ENCODE data around the gene S1PR2. TPM values are rescaled to one million over a fixed set of nuclear protein-coding genes. Genes with fewer than 3 reads are reported as not detected.
A peak's percentile ranks its signal among the peaks of the same experiment; 100 is the strongest.

The S1PR2 gene
- total RNA-seq, 4 donors from 2014 or later = 0.80 to 7.1 (median 3.5) TPM

DNA sequence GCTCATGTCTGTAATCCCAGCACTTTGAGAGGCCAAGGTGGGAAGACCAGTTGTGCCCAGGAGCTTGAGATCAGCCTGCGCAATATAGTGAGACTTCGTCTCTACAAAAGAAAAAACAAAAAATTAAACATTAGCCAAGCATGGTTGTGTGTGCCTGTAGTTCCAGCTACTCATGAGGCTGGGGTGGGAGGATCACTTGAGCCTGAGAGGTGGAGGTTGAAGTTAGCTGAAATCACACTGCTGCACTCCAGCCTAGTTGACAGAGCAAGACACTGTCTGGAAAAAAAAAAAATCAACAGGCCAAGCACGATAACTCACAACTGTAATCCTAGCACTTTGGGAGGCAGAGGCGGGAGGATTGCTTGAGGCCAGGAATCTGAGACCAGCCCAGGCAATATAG lies 3.9 kb upstream of the S1PR2 start:
- H3K27ac ChIP-seq = peak overlapping the region in 1 of 4 donors; percentile 74
- no peak overlapping the region for H3K4me3 ChIP-seq
- no peaks in the 10 kb centered on the region for H3K9me3 ChIP-seq
- DNase-seq = no peak
- 51 to 73% methylated on average over 4 of the region's 4 CpGs for WGBS, 2 donors (ENCODE audit: low coverage in 1 of 2)
- TF ChIP-seq CTCF (IDR thresholded peaks at IDR 0.05) = no peak
- no peak for TF ChIP-seq POLR2A (IDR thresholded peaks at IDR 0.05)
- TF ChIP-seq POLR2AphosphoS5 (IDR thresholded peaks at IDR 0.05) = no peak
- TF ChIP-seq EP300 (IDR thresholded peaks at IDR 0.05; ENCODE audit: low read depth) = no peak
- in situ Hi-C loops (cut with MboI; ENCODE audit: low pct_ligation_motif_present in 1 of 4, low pct_unique_long_range_greater_than_20kb in 1 of 4, low sequenced_read_pairs in 3 of 4) (loop anchor here in 2 of 4 donors (10.0 to 25.0 kb wide), 2 partner anchors 123 to 130 kb away; partner anchors contain the start of genes ANGPTL6 (in 2 of the 2), PPAN (in 2 of the 2), EIF3G (in 1 of the 2) and P2RY11 (in 1 of the 2)), intact Hi-C loops (cut with DNase I; ENCODE audit: low total_unique reads) (loop anchor here (10.0 kb wide), 1 partner anchor 120 kb away; the partner anchor contains the start of genes EIF3G and P2RY11)
- H3K36me3 ChIP-seq = no peaks in the 10 kb centered on the region
- H3K27me3 ChIP-seq = no peaks in the 10 kb centered on the region
- peaks cover 0 to 17% (median 12%) of the 10 kb centered on the region in 4 donors for H3K4me1 ChIP-seq

GRCh38 chr19:10233946-10234345 lies 2.8 kb upstream of the S1PR2 start:
- no peak overlapping the region for H3K27ac ChIP-seq
- 76 to 100% methylated on average over 3 to 4 of the region's 4 CpGs for WGBS, 2 donors (ENCODE audit: low coverage in 1 of 2)
- in situ Hi-C loops (cut with MboI; ENCODE audit: low pct_ligation_motif_present in 1 of 4, low pct_unique_long_range_greater_than_20kb in 1 of 4, low sequenced_read_pairs in 3 of 4) (loop anchor here in 2 of 4 donors (10.0 to 25.0 kb wide), 2 partner anchors 122 to 129 kb away; partner anchors contain the start of genes ANGPTL6 (in 2 of the 2), PPAN (in 2 of the 2), EIF3G (in 1 of the 2) and P2RY11 (in 1 of the 2)), intact Hi-C loops (cut with DNase I; ENCODE audit: low total_unique reads) (loop anchor here (10.0 kb wide), 1 partner anchor 119 kb away; the partner anchor contains the start of genes EIF3G and P2RY11)
- H3K36me3 ChIP-seq = no peaks in the 10 kb centered on the region
- no peak for DNase-seq
- H3K27me3 ChIP-seq = no peaks in the 10 kb centered on the region
- peaks cover 0 to 27% (median 14%) of the 10 kb centered on the region in 4 donors for H3K4me1 ChIP-seq
- TF ChIP-seq CTCF (IDR thresholded peaks at IDR 0.05) (no peak), POLR2A (IDR thresholded peaks at IDR 0.05) (no peak), EP300 (IDR thresholded peaks at IDR 0.05; ENCODE audit: low read depth) (no peak), POLR2AphosphoS5 (IDR thresholded peaks at IDR 0.05) (no peak)
- no peak overlapping the region for H3K4me3 ChIP-seq
- no peaks in the 10 kb centered on the region for H3K9me3 ChIP-seq

DNA sequence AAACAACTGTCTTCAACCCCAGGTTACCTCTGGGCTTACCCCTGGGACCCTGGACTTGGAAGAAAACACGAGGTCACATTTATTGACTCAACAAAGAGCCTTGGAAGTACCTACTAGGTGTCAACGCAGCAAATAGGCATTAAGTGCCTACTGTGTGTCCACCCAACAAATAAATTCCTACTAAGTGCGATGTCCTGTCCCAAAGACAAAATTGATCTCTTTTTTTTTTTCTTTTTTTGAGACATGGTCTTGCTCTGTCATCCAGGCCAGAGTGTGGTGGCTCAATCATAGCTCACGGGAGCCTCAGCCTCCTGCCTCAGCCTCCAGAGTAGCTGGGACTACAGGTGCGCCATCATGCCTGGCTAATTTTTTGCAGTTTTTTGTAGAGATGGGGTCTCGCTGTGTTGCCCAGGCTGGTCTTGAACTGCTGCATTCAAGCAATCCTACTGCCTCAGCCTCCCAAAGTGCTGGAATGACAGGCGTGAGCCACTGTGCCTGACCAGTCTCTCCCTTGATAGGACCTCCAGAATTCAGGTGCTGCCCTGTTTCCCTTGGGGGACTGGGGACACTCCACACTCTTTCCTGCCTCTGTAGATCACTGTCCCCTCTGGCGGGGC lies 589 bp upstream of the S1PR2 start:
- no peaks in the 10 kb centered on the region for H3K36me3 ChIP-seq
- H3K4me1 ChIP-seq = peaks cover 0 to 22% (median 12%) of the 10 kb centered on the region in 4 donors
- 65 to 83% methylated on average over 1 to 8 of the region's 8 CpGs for WGBS, 2 donors (ENCODE audit: low coverage in 1 of 2)
- intact Hi-C loops (cut with DNase I; ENCODE audit: low total_unique reads) = loop anchor here (10.0 kb wide), 1 partner anchor 117 kb away; the partner anchor contains the start of genes EIF3G and P2RY11
- H3K4me3 ChIP-seq = peak overlapping the region in 3 of 4 donors; percentile 74 to 95 (median 88)
- H3K9me3 ChIP-seq = no peaks in the 10 kb centered on the region
- TF ChIP-seq POLR2AphosphoS5 (IDR thresholded peaks at IDR 0.05) (no peak), POLR2A (IDR thresholded peaks at IDR 0.05) (no peak), CTCF (IDR thresholded peaks at IDR 0.05) (no peak), EP300 (IDR thresholded peaks at IDR 0.05; ENCODE audit: low read depth) (no peak)
- in situ Hi-C loops (cut with MboI; ENCODE audit: low pct_ligation_motif_present in 1 of 4, low pct_unique_long_range_greater_than_20kb in 1 of 4, low sequenced_read_pairs in 3 of 4) = loop anchor here in 2 of 4 donors (10.0 to 25.0 kb wide), 2 partner anchors 119 to 127 kb away; partner anchors contain the start of genes ANGPTL6 (in 2 of the 2), PPAN (in 2 of the 2), EIF3G (in 1 of the 2) and P2RY11 (in 1 of the 2)
- DNase-seq = no peak
- H3K27ac ChIP-seq = peak overlapping the region; percentile 84 to 92 (median 89)
- no peaks in the 10 kb centered on the region for H3K27me3 ChIP-seq

All from transverse colon (tissue), 4 donors.